Measurements from ENCODE around the gene NEDD8.

NEDD8 gene

DNA sequence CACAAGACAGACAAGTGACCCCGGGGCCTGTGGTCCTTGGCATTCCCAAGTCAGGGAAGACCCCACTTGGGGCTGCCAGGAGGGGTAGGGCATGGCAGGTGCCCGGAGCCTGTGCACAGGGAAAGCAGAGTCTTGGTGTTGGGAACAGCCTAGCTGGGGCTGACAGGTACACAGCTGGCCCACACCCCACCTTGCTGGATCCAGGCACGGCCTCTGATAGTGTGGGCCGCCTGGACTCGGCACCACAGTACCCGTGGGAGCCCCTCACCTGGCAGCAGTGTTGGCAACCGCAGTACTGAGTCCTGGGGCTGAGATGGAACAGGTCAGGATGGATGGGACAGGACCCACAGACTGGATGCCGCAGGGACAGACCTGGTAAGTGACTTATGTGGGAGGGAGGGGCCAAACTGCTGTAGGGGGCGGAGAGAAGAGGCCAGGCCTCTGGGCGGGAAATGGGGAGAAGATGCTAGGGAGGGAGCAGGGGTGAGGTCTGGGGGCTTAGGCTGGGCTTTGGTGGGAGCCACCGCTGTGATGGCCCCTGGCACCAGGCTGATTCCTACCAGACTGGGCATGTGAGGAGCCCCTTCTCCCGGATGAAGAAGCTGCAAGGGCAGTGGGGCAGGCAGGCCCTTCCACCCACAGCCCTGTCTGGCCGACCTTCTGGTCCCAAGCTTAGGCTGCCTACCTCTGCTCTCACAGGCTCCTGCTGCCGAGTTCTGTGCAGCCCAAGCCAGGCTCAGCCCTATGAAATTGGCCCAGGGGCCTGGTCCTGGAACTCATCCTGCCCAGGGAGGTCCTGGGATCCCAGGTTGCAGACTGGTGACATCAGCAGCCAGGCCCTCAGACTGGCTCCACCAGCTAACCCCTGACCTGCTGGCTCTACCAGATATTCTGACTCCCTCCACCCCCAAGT lies 30.9 kb upstream of the NEDD8 start, which contains the start of gene TGM1:
Gene TGM1 (minus strand): TSS at position 357 of the 913 bp plus-strand sequence. CDS start 825 bp downstream, outside the sequence.
- DNase-seq: no peak

- DNase-seq: no peak
Measured at GRCh38 chr14:24261969-24262327, 29.8 kb upstream of the NEDD8 start.

GRCh38 chr14:24261256-24261968 lies 29.2 kb upstream of the NEDD8 start:
- no peak for DNase-seq

GRCh38 chr14:24260780-24261157 lies 28.6 kb upstream of the NEDD8 start:
- DNase-seq: no peak

DNA sequence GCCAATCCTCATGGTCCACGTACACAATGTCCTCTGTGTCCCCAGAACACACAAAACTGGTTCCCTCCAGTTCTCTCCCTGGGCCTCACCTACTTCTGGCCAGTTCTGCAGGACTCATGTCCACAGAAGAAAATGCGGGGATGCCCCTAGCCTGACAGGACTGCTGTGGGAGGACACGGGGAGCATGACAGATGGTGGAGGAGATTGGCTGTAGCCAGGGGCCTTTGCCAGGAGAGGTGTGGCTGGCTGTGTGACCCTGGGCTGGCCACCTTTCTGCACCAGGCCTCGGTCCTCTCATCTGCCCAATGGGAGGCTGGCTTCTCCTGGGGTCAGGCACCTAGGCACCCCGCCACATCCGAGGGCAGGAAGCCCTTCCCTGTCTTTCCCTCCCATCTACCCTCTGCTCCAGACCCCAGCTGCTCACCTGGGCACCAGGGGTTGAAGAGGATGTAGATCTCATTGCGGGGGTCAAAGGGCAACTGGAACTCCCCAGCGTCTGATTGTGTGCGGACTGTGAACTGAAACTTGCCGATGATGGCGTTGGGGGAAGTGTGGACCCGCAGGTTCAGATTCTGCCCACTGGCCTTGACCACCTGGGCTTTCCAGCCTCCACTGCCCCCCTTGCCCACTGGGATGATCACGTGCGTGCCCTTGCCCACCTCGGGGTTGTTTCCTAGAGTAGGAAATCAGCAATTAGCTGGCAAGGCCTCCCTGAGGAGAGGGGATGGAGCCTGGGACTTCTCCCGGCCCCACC lies 28.0 kb upstream of the NEDD8 start:
- DNase-seq: no peak

DNA sequence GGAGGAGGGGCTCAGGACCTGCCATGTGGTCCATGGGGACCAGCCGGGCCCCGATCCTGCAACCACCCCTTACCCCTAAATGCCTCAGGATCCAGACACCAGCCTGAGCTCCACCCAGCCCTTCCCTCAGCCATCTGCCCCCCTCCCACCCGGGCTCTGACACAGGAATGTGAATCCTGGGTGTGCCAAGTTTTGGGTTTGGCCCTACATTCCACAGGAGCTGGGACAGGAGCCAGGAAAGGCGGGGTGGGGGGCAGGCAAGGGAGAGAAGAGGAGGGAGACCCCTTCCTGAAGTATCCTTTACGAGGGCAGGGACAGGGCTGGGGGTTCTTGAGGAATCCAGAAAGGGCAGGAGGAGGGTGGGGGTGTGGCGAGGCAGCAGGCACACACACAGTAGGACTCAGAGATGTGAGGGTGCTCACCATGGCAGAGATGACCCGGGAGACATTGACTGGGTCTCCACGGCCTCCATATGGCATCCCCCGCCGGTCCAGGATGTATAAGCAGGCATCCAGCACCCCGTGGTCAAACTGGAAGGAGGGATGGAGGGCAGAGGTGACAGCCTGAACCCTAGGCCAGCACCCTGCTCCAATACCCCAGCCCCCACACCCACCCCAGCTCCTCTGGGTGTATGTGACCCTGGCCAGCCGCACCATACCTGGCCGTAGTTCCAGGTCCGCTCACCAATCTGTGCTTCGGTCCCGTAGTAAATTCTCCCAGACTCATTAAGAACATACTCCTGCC lies 27.3 kb upstream of the NEDD8 start:
- DNase-seq: peak; percentile 78

DNA sequence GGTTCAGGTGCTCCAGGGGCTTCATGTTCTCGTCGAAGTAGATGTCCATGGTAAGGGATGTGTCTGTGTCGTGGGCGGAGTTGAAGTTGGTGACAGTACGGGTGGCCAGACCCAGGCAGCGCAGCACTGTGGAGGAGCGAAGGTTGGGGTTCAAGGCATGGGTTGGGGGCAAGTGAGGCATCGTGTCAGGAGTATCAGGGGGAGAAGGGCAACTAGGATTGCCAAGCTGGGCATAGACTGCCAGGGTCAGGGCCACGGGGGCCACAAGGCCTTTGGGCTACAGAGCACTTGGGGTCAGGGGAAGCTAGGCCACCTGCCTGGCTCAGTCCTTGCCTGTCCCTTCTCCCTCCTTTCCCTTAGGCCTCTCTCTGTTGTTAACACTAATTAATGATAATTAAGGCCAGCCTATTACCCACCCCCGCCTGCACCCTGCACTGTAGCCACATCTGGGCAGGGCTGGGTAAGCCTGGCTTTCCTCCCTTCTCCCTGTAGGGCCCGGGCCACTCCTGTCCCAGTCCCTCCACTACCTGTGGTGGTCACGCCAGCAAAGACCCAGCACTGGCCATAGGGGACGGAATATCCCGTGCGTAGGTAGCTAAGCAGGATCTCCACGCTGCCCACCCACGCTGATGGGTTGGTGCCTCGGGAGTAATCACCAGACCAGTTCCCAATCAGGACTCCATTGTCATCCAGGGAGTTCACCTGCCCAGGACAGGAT lies 26.5 kb upstream of the NEDD8 start:
- no peak for DNase-seq

DNA sequence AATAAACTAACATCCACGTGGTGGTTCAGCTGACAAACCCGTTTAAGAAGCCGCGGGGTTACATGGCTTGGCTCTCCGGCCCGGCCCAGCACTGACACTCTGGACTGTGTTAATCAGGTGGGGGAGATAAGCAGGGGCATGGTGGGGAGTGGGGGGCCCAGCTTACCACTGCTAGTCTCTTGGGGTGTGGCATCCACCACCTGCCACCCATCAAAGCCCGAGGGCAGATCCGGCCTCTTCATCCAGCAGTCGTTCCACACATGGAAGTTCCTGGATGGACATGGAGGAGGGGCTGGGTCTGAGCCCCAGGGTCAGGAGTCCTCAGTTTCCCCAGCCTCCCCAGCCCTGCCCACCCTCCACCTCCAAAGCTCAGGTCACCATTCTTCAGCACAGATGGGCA lies 26.0 kb upstream of the NEDD8 start:
- no peak for DNase-seq

DNA sequence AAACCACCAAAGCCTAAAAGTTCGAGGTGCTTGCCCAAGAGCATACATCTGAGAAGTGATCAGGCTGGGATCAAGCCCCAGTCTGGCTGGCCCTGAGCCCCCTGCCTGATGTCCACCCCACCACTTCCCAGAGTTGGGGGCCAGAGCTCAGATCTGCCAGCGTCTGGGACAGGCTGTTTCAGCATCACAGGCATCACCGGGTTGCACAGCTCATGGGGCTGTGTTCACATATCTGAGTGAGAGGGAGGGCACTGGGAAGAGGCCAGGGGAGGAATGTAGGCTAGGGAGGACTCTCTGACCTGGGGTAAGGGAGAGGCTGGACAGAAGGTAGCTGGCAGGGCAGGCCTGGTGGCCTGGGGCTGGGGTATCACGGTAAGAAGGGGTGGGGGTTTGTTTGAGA lies 24.8 kb upstream of the NEDD8 start:
- no peak for DNase-seq

- no peak for DNase-seq
Measured at GRCh38 chr14:24255931-24256711, 24.0 kb upstream of the NEDD8 start.

DNA sequence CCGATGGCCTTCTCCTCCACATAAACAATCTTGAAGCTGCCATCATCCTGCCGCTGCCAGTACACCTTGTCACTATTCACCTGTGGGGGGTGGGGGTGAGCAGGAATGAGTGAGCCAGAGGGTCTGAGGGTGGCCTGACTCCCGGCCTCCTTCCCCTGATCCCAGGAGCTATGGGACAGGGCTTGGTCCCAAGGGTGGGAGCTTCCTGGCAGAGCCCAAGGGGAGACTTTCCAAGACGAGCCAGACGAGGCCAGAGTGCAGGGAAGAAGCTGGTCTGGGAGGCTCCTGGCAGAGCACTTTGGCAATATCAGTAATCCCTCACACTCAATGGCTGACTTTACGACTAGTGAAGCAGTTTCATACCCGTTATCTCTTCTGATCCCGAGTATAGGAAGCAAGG lies 23.3 kb upstream of the NEDD8 start:
- DNase-seq: no peak

DNA sequence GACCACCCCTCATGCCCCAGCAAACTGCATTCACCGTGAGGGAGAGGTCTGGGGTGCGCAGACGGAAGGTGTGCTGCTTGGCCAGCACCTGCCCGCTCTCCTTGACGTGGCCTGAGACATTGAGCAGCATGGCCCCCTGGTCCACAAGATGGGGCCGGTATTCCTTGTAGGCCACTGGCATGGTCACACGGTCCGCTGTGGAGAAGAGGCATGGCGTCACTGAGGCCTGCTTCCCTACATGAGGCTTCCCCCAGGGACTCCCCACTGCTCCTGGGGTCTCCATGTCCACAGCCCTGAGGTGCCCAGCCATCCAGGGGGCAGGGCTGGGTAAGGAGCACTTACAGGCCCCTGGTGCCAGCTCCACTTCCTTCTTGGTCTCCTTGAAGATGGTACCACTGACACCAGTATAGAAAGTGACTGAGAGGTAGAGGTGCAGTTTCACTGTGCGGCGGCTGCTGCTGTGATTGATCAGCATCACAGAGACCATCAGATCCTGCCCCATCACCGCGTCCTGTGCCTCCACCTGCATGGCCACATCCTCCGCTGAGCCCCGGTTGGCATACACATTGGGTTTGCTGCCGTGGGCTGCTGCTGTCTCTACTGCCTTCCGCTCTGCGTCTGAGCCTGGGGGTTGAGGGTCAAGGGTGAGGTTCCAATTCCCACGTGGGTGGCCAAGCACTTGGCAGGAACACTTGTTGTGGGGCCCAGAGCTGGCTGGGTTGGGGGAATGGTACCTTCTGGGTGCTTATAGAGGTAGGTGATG lies 22.6 kb upstream of the NEDD8 start:
- DNase-seq: no peak

DNA sequence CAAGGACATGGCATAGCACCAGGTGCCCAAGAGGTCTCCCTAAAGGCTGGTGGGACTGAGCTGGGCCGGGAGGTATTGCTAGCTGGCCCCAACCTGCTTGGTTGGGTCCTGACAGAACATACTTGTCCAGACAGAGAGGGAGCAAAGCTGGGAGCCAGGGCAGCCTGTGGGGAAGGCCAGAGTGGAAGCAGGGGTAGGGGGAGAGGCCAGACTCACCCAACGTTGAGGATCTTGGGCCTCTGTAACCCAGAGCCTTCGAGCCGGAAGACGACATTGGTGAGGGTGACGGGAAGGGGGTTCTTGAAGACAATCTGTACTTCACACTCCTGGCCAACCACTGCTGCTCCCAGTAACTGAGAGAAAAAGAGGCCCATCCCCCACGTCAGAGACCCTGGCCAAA lies 21.8 kb upstream of the NEDD8 start:
- no peak for DNase-seq

DNA sequence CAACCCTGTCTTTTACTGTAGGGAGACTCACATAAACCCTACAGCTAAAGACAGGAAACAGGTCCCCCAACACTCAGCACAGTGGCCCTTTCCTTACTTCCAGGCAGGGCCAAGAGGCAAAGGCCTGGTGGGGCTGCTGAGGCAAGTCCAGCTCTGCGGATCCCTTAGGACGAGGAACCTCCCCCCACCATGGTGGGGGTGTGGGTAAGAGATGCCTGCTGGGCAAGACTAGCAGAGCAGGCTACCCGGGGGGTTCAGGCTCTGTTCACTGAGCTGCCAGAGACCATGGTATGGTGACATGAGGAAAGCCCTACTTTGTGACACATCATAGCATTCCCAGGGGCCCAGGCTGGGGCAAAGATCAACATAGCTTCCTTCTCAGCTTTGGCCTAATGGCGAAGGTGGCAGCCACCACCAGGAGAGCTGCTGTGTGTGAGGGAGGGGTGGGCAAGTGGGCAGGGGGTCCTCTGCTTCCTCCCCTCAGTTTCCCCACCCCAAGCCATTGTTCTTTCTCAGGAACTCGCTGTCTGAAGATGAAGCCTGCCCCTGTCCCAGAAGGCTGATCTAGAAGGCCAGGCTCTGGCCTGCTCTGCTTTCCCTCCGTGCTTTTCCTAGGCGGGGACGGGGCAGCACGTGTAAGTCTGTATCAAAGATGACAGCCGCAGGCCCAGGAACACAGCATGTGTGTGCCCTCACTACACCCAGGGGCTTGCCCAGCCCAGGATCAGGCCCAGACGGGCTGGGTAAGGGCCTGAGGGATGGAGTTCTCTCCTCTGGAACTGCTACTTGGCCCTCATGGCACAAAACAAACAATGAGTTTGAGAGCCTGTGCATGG lies 20.3 kb upstream of the NEDD8 start:
- DNase-seq: no peak

DNA sequence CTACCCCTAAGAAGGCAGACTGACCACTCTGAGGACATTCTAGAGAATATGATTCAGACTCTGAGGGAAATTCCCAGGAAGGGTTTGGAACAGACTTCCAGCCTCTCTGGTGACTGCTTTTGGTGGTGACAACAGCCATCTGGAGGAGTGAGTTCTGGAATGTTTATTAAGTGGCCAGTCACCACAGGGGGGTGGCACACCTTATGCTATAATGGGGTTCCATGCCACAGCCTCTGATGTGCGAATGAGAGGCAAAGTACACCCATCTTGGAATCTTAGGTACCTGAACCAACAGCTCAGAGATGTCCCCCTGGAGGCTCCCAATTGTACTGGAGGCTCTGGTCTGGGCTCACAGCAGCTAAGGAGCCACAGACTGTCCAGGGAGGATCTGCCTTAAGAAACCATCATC lies 19.7 kb upstream of the NEDD8 start:
- no peak for DNase-seq

DNA sequence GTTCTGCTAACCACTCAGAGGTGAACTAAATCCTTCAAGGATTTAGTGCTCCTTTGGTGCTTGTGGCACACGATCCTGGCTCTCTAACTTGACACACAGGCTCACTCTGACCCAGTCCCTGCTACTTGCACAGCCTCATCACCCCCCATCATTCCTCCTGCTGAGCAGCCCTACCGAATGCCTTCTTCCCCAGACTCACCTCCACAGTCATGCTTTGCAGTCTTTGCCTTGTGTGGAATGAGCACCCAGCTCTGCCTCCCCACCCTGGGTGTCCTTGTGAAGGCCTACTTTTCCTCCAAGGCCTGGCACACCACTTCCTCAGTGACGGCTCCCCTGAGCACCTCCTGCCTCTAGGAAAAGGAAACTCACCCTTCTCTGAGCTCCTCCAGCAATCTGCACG lies 18.2 kb upstream of the NEDD8 start:
- DNase-seq: no peak

DNA sequence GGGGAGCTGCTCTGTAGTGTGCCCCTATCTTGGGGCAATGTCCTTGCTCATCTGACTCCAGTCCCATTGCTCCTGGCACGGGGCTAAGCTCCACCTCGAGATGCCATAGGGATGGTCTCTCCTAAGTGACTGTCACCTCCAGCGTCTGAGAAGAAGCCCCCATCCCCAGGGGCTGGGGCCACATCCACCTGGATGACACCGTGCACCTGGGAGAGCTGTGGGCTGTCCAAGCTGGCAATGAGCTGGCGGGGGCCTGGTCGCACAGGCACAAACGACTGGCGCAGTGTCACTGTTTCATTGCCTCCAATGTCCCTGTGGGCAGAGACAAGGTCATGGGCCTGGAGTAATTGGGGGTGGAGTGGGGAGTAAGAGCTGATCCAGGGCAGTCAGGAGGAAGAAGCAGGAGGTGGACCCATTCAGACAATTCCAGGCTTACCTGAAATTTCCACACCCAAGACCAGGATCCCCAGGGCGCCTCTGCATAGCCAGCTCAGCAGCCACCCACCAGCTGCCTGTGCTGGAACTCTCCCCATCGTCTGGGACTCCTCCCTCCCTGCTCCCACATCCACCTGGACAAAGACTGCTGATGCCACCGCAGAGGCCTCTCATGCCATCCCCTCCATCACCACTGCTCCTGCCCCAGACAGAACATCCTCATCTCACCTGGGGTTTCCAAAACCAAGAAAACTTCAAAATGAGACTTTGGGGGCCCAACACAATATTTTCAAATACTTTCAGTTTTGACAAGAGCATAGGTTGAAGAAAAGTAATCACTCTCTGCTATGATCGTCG lies 17.3 kb upstream of the NEDD8 start:
- DNase-seq: no peak

DNA sequence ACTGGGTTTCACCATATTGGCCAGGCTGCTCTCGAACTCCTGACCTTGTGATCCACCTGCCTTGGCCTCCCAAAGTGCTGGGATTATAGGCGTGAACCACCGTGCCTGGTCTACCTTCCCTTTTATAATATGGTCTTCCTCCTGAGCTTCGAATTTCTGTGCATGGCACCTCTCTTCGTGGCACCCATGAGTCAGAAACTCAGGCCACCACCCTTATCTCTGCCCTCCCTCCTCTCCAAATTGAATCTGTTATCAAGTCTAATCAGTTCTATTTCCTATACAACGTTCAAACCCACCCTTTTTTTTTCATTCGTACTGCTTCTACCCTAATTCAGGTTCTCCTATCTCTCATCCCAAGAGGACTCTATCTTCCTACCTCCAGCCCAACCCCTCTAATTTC lies 15.3 kb upstream of the NEDD8 start:
- DNase-seq: no peak

GRCh38 chr14:24246765-24247212 lies 14.6 kb upstream of the NEDD8 start:
- no peak for DNase-seq
